ENCODE measurements around the gene SLC8A2. TPM values are rescaled to one million over a fixed set of nuclear protein-coding genes. Genes with fewer than 3 reads are reported as not detected.

Gene SLC8A2
- total and polyA plus RNA-seq, 2 of the 8 experiments (the other 6 are each of a cell fraction or from before 2014, with no cell fraction given), result 7.3 to 12.4 TPM

GRCh38 chr19:47471381-47471732 lies 336 bp downstream of the SLC8A2 start:
- 5% methylated on average over 4 of the region's 16 CpGs; no CpG with 5 or more reads in 1 of the 2 experiments for WGBS, 2 experiments (ENCODE audit: extremely low coverage in 1 of 2, insufficient coverage in 1 of 2, insufficient read length in 1 of 2, insufficient replicate concordance in 2 of 2, low coverage in 1 of 2, low lambda C conversion rate in 2 of 2, missing lambda C conversion rate in 1 of 2)
- Histone ChIP-seq H2BK5ac (ENCODE audit: low read depth, low read length) (0 out of 2 replicates have a peak overlapping the region, but pooled peaks have one; percentile 24), H3K4me2 (ENCODE audit: insufficient read depth in 1 of 2, low read depth in 2 of 2, low read length in 2 of 2) (peak overlapping the region; percentile 65 to 83), H3K18ac (ENCODE audit: extremely low read depth, low read length) (peak overlapping the region; percentile 60), H2BK15ac (ENCODE audit: low read length) (no peak overlapping the region), H3K4me3 (ENCODE audit: extremely low read depth in 1 of 4, insufficient read depth in 2 of 4, low read depth in 3 of 4, low read length in 4 of 4) (peak overlapping the region; percentile 61 to 86 (median 68)), H3K23me2 (ENCODE audit: low read depth, low read length) (peaks cover 7% of the 10 kb centered on the region; the same call in 1 of the 2 replicates), H4K5ac (ENCODE audit: insufficient read length, low read depth, low read length) (no peak overlapping the region), H3K79me1 (ENCODE audit: low read depth, low read length) (no peaks in the 10 kb centered on the region), H3K4ac (replicated peaks; ENCODE audit: insufficient read length, low read depth, low read length) (no peak overlapping the region), H3K9me3 (ENCODE audit: insufficient read depth in 2 of 2, low read depth in 1 of 2, low read length in 1 of 2) (no peaks in the 10 kb centered on the region), H2AK5ac (ENCODE audit: low read depth, low read length) (no peak overlapping the region), H4K8ac (ENCODE audit: extremely low read depth, insufficient read depth, low read length) (peak overlapping the region; percentile 9; the same call in 1 of the 2 replicates), H3K14ac (ENCODE audit: insufficient read length) (no peak overlapping the region), H2AFZ (ENCODE audit: low read length) (no peak overlapping the region), H3K23ac (ENCODE audit: insufficient read length) (no peak overlapping the region), H2BK120ac (replicated peaks; ENCODE audit: low read depth, low read length) (no peak overlapping the region), H3K79me2 (ENCODE audit: control insufficient read depth in 1 of 2, insufficient read depth in 2 of 2, low read length in 2 of 2) (no peaks in the 10 kb centered on the region), H2BK20ac (ENCODE audit: low read length) (no peak overlapping the region), H3K36me3 (ENCODE audit: control insufficient read depth in 2 of 4, insufficient read depth in 4 of 4, low read length in 3 of 4) (0 out of 8 replicates have a peak, but pooled peaks cover 0 to 2% (median under 1%) of the 10 kb centered on the region in 4 experiments), H3K27me3 (replicated peaks in 1 of 4; ENCODE audit: control insufficient read depth in 3 of 4, extremely low read depth in 1 of 4, insufficient read depth in 3 of 4, low read length in 3 of 4) (peaks cover 0 to 5% (median 3%) of the 10 kb centered on the region in 4 experiments; a peak in 3 of 7 replicates), H3K4me1 (replicated peaks in 1 of 4; ENCODE audit: control insufficient read depth in 3 of 4, insufficient read depth in 4 of 4, low read length in 3 of 4) (peaks cover 4 to 33% (median 18%) of the 10 kb centered on the region in 4 experiments), H4K20me1 (replicated peaks in 1 of 2; ENCODE audit: control insufficient read depth in 1 of 2, insufficient read depth in 2 of 2, low read length in 2 of 2) (peaks cover 0 to under 1% of the 10 kb centered on the region in 2 experiments), H4K91ac (replicated peaks; ENCODE audit: insufficient read length, low read length) (no peak overlapping the region), H2BK12ac (ENCODE audit: low read depth, low read length) (0 out of 2 replicates have a peak overlapping the region, but pooled peaks have one; percentile 50), H3K9ac (replicated peaks in 1 of 4; ENCODE audit: extremely low read depth in 1 of 4, low read depth in 3 of 4, low read length in 3 of 4) (no peak overlapping the region), H3K27ac (ENCODE audit: low read depth, low read length) (no peak overlapping the region), H3K56ac (replicated peaks; ENCODE audit: insufficient read length, low read depth, low read length) (no peak overlapping the region)
- no peak for FAIRE-seq
- TF ChIP-seq PHF8 (conservative IDR thresholded peaks at IDR 0.05; ENCODE audit: low read depth, low read length) (no peak), SP2 (IDR thresholded peaks at IDR 0.05; ENCODE audit: low read length) (no peak)
- no peak for DNase-seq (ENCODE audit: low read depth in 1 of 2, low spot score in 2 of 2)
- ChIA-PET CTCF (ENCODE audit: partially characterized antibody) (interaction anchor here (0.6 to 11.5 kb wide), 3 partner anchors 13 to 35 kb away, joined by 3 to 80 read pairs (median 4); no protein-coding TSS in a partner anchor), POLR2A (ENCODE audit: partially characterized antibody) (interaction anchor here (0.5 to 5.2 kb wide), 3 partner anchors 24 to 236 kb away, joined by 3 to 29 read pairs (median 6); no protein-coding TSS in a partner anchor)
